Measurements from ENCODE around the gene FAM124B.

Gene FAM124B

DNA sequence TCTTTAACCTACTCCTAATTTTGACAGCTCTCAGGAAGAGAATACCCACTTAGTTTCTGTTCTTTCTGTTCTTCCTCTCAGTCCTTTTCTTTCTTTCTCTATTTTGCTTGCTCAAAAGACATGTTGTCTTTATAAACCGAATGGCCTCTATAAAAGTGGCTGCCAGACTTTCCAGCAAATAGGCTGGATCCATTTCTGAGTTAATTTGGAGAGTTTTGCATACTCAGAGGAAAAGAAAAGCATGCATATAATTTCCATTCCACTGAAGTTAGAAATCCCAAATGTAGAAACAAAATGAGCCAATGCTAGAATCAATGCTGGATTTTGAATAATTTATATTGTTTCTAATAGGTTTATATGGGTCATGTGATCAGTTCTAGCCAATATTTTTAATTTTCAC is 65.9 kb downstream of the FAM124B start:
- DNase-seq (ENCODE audit: low spot score), result no peak

DNA sequence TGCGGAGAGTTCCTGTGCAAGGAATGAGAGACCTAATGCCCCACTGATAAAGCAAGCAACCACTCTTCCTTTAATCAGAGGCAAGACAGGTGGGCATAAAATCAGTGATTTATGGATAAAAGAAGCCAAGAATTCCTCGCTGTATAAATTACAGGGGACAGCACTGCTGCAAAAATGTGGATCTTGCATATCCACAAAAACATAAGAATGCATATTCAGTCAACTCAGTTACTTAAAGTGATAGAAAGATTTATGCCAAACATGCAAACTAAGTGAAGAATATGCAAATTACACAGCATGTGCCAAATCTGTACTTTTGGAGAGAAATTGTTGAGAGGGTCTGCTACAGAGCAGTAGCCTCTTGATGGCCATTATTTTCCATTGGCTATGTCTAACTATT is 67.2 kb downstream of the FAM124B start:
- no peak for DNase-seq (ENCODE audit: low spot score)

DNA sequence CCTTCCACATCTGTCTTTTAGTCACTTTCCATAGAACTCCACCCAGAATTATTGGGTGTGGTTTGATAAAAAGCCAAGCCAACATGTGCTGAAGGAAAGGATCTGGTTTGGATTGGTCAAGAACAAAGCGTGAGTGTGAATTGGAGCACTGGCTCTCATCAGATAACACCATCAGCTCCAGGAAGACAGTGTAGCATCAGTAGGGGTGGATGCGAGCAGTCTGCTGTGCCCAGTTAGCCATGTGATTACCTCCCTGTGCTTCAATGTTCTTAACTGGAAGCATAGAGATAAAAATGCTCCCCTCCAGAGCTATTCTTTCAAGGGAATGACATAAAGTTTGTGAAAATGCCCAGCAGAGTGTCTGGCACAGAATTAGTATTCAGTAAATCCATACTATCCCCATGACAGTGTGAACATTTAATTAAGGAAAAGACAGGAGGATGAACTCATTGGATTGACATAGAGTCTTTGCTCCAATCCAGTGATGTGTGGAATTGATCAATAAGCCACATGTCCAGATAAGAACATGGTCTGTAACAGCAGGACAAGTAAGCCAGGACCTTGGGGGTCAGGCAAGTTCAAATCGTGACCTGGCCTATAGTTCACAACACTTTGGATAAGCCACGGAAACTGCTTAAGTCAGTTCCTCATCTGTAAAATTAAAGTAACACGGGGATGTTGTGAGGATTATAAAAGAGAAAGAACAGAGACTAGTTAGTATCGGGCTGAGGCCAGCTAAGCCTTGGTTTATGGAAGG is 68.0 kb downstream of the FAM124B start:
- no peak for DNase-seq (ENCODE audit: low spot score)

DNA sequence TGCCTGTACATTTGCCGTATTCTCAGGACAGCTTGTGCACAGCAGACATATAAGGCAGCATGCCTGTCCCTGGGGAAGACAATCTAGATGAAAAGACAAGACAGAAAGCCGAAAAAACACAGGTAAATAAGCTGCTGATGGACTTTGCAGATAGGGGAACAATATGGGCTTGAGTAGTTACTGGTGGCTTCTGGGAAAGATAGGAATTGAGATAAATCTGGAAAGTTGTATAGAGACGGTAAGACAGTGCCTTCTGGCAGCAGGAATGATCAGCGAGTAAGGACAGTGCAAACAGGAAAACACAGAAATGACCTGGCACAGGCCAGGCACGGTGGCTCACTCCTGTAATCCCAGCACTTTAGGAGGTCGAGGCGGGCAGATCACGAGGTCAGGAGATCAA is 70.2 kb downstream of the FAM124B start:
- no peak for DNase-seq (ENCODE audit: low spot score)

DNA sequence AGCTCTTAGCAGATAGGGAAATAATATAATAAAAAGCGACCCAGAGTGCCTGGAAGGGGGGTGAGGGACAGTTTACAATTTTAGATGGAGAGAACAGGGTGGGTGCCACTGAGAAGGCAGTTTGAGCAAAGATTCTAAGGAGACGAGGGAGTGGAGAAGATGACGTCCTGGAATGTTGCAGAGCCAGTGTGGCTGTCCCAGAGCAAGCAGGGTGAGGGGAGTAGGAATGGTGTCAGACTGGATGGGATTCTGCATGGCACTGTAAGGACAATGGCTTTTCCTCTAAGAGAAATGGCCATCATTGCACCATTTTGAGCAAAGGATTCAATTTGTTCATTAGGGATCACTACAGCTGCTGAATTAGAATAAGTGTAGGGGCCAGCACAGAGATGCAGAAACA is 73.1 kb downstream of the FAM124B start:
- DNase-seq (ENCODE audit: low spot score), result no peak
